PC-9 (cell line): ENCODE data around the gene SLCO1B1. TPM values are rescaled to one million over a fixed set of nuclear protein-coding genes. Genes with fewer than 3 reads are reported as not detected.

Experiments used
- BruUV-seq: library from RNA; stranded (reverse); fragments of 400-500 nt; replicated peaks from 2 replicates; lab custom pipeline; 2021; lab: Mats Ljungman, UMichigan
- CTCF ChIA-PET: fragments of 300-600 bp; sonication (Branson Sonifier 250); formaldehyde crosslinking; loops from one replicate; lab custom pipeline; 2022; ENCODE audit warnings: antibody characterized with exemption; lab: Charles Lee
- POLR2A ChIA-PET: fragments of 300-600 bp; sonication (Branson Sonifier 250); formaldehyde crosslinking; loops from one replicate; lab custom pipeline; 2022; ENCODE audit warnings: antibody characterized with exemption; ENCODE audit not compliant: unreplicated experiment; lab: Charles Lee
- DNase-seq, 2 experiments: peaks; one replicate each; pipeline versions ENCODE4 v3.0.0 to v3.0.0-alpha.2; 2015 to 2022; ENCODE audit warnings: mixed read lengths in 1 of 2
- H2AFZ ChIP-seq: fragments of 200-600 bp; sonication (generic); 2 replicates; pipeline ENCODE4 v1.8.1; 2017; ENCODE audit warnings: antibody characterized with exemption
- H3F3A ChIP-seq: fragments of 200-600 bp; sonication (generic); 2 replicates; pipeline ENCODE4 v1.8.1; 2017; ENCODE audit warnings: antibody characterized with exemption, mild to moderate bottlenecking, low read depth; ENCODE audit not compliant: insufficient read depth
- H3K27ac ChIP-seq: fragments of 200-600 bp; sonication (generic); 2 replicates; pipeline ENCODE4 v1.6.1; 2016; ENCODE audit warnings: mixed run types
- H3K27me3 ChIP-seq: fragments of 200-600 bp; sonication (generic); 2 replicates; pipeline ENCODE4 v1.6.1; 2016; ENCODE audit warnings: low read depth, mixed run types; ENCODE audit not compliant: insufficient read depth
- H3K36me3 ChIP-seq: fragments of 200-600 bp; sonication (generic); 2 replicates; pipeline ENCODE4 v1.6.1; 2016; ENCODE audit warnings: low read depth, mixed run types
- H3K4me1 ChIP-seq: fragments of 200-600 bp; sonication (generic); replicated peaks from 2 replicates; pipeline ENCODE4 v1.6.1; 2016; ENCODE audit warnings: mixed run types; ENCODE audit not compliant: insufficient read depth
- H3K4me2 ChIP-seq: fragments of 200-600 bp; sonication (generic); 2 replicates; pipeline ENCODE4 v1.6.1; 2017; ENCODE audit warnings: mixed run types
- H3K4me3 ChIP-seq: fragments of 200-600 bp; sonication (generic); 2 replicates; pipeline ENCODE4 v1.6.1; 2016; ENCODE audit warnings: mixed run types
- H3K79me2 ChIP-seq: fragments of 200-600 bp; sonication (generic); 2 replicates; pipeline ENCODE4 v1.6.1; 2017; ENCODE audit warnings: low read depth, mixed run types
- H3K9me2 ChIP-seq: fragments of 200-600 bp; sonication (generic); 2 replicates; pipeline ENCODE4 v1.8.1; 2017; ENCODE audit warnings: mild to moderate bottlenecking; ENCODE audit not compliant: insufficient read depth
- H3K9me3 ChIP-seq: fragments of 200-600 bp; sonication (generic); 2 replicates; pipeline ENCODE4 v1.8.1; 2016; ENCODE audit warnings: low read depth; ENCODE audit not compliant: insufficient read depth
- H4K20me1 ChIP-seq: fragments of 200-600 bp; sonication (generic); 2 replicates; pipeline ENCODE4 v1.8.1; 2017; ENCODE audit not compliant: insufficient read depth
- EZH2 ChIP-seq: fragments of 200-600 bp; sonication (generic); IDR thresholded peaks from 2 replicates; pipeline ENCODE4 v1.8.0; 2017; ENCODE audit warnings: antibody characterized with exemption, low read depth
- intact Hi-C: fragments of 100-400 bp; cut with micrococcal nuclease; formaldehyde crosslinking; loops from one replicate; pipeline ENCODE4 v1.10.0; 2022; ENCODE audit not compliant: unreplicated experiment
- total RNA-seq: library from RNA; stranded (reverse); gene quantifications from 2 replicates; pipeline ENCODE4 v1.2.3, GENCODE V29; 2021
- TF ChIP-seq, protein P1 (sequence below): fragments of 200-600 bp; sonication (generic); conservative IDR thresholded peaks from 2 replicates; pipeline ENCODE4 v1.6.1; 2017; ENCODE audit warnings: mixed run types, antibody characterized with exemption, mild to moderate bottlenecking, moderate library complexity

The SLCO1B1 gene
- total RNA-seq, 1 experiment from 2014 or later, result 0.50 TPM

GRCh38 chr12:21252070-21252469 lies 121.1 kb downstream of the SLCO1B1 start:
- Histone ChIP-seq H3K4me2 (no peak overlapping the region), H3K79me2 (no peaks in the 10 kb centered on the region), H3K36me3 (no peaks in the 10 kb centered on the region), H3K4me3 (no peak overlapping the region), H3K9me3 (no peaks in the 10 kb centered on the region), H4K20me1 (no peaks in the 10 kb centered on the region), H3K27ac (no peak overlapping the region), H3K4me1 (no peaks in the 10 kb centered on the region), H3K9me2 (no peaks in the 10 kb centered on the region), H3K27me3 (no peaks in the 10 kb centered on the region), H3F3A (no peaks in the 10 kb centered on the region), H2AFZ (no peak overlapping the region)
- POLR2A ChIA-PET, result interaction anchor here (0.5 kb wide), 1 partner anchor 954 kb away, joined by 6 read pairs; no protein-coding TSS in a partner anchor
- no peak for DNase-seq
- TF ChIP-seq, protein P1, sequence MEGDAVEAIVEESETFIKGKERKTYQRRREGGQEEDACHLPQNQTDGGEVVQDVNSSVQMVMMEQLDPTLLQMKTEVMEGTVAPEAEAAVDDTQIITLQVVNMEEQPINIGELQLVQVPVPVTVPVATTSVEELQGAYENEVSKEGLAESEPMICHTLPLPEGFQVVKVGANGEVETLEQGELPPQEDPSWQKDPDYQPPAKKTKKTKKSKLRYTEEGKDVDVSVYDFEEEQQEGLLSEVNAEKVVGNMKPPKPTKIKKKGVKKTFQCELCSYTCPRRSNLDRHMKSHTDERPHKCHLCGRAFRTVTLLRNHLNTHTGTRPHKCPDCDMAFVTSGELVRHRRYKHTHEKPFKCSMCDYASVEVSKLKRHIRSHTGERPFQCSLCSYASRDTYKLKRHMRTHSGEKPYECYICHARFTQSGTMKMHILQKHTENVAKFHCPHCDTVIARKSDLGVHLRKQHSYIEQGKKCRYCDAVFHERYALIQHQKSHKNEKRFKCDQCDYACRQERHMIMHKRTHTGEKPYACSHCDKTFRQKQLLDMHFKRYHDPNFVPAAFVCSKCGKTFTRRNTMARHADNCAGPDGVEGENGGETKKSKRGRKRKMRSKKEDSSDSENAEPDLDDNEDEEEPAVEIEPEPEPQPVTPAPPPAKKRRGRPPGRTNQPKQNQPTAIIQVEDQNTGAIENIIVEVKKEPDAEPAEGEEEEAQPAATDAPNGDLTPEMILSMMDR, result no peak
- no peak for TF ChIP-seq EZH2
- intact Hi-C loops, result no loop called here
- no TSS peak for BruUV-seq
- CTCF ChIA-PET, result interaction anchor here (0.6 kb wide), 1 partner anchor 81 kb away, joined by 3 read pairs; no protein-coding TSS in a partner anchor

DNA sequence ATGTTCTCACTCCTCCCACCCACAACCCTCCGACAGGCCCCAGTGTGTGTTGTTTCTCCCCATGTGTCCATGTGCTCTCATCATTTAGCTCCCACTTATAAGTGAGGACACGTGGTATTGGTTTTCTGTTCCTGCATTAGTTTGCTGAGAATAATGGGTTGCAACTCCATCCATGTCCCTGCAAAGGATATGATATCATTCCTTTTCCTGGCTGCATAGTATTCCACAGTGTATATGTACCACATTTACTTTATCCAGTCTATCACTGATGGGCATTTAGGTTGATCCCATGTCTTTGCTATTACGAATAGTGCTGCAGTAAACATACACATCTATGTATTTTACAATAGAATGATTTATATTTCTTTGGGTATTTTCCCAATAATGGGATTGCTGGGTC lies 126.2 kb downstream of the SLCO1B1 start:
- Histone ChIP-seq H3K36me3 (no peaks in the 10 kb centered on the region), H3F3A (no peaks in the 10 kb centered on the region), H3K27ac (no peak overlapping the region), H3K9me2 (no peaks in the 10 kb centered on the region; the same call in 1 of the 2 replicates), H4K20me1 (no peaks in the 10 kb centered on the region), H3K4me1 (no peaks in the 10 kb centered on the region), H3K27me3 (no peaks in the 10 kb centered on the region), H3K79me2 (no peaks in the 10 kb centered on the region), H3K9me3 (no peaks in the 10 kb centered on the region), H3K4me2 (no peak overlapping the region), H2AFZ (no peak overlapping the region), H3K4me3 (no peak overlapping the region)
- no peak for TF ChIP-seq EZH2
- TF ChIP-seq, protein P1, result no peak
- intact Hi-C loops, result no loop called here
- DNase-seq, result no peak
- CTCF ChIA-PET, result no interaction called here
- POLR2A ChIA-PET, result no interaction called here
- BruUV-seq, result no TSS peak

- H3K4me2 ChIP-seq, result no peak overlapping the region
- H4K20me1 ChIP-seq, result no peaks in the 10 kb centered on the region
- no peaks in the 10 kb centered on the region for H3K9me3 ChIP-seq
- ChIA-PET POLR2A (no interaction called here), CTCF (no interaction called here)
- H3K27me3 ChIP-seq, result no peaks in the 10 kb centered on the region
- H2AFZ ChIP-seq, result no peak overlapping the region
- peaks cover 4% of the 10 kb centered on the region for H3K9me2 ChIP-seq
- H3K79me2 ChIP-seq, result no peaks in the 10 kb centered on the region
- no peak overlapping the region for H3K4me3 ChIP-seq
- no peaks in the 10 kb centered on the region for H3K36me3 ChIP-seq
- no peak for DNase-seq
- no peak overlapping the region for H3K27ac ChIP-seq
- BruUV-seq, result no TSS peak
- no peaks in the 10 kb centered on the region for H3F3A ChIP-seq
- intact Hi-C loops, result no loop called here
- no peaks in the 10 kb centered on the region for H3K4me1 ChIP-seq
- TF ChIP-seq, protein P1, result no peak
- TF ChIP-seq EZH2, result no peak
Measured at GRCh38 chr12:21264232-21264631, 133.2 kb downstream of the SLCO1B1 start.
